Measurements from ENCODE around the gene METAP1D. TPM values are rescaled to one million over a fixed set of nuclear protein-coding genes. Genes with fewer than 3 reads are reported as not detected.

METAP1D gene
- total and polyA plus RNA-seq, 2 of the 4 experiments (the other 2 are of a cell fraction) = 3.4 to 5.5 TPM

- H3K4ac ChIP-seq (ENCODE audit: low read depth, low read length) = no peak overlapping the region
- no peak overlapping the region for H2AFZ ChIP-seq (replicated peaks; ENCODE audit: low read length, poor library complexity)
- no peak overlapping the region for H3K4me2 ChIP-seq (ENCODE audit: low read depth, low read length)
- H2AK9ac ChIP-seq (replicated peaks; ENCODE audit: low read depth, low read length, poor library complexity) = no peak overlapping the region
- no peak overlapping the region for H3K23ac ChIP-seq (ENCODE audit: low read depth, low read length)
- ChIA-PET POLR2A (ENCODE audit: unreplicated experiment) (interaction anchor here (0.6 kb wide), 1 partner anchor 15 kb away, joined by 3 read pairs; no protein-coding TSS in a partner anchor), CTCF (interaction anchor here (1.9 kb wide), 1 partner anchor 8 kb away, joined by 9 read pairs; no protein-coding TSS in a partner anchor)
- H2BK15ac ChIP-seq (ENCODE audit: low read depth, low read length) = no peak overlapping the region
- intact Hi-C loops (cut with micrococcal nuclease) = loop anchor here (5.0 kb wide), 1 partner anchor 43 kb away; no protein-coding TSS in a partner anchor
- no CpG with 5 or more reads among the region's 3 CpGs for WGBS, 2 experiments (ENCODE audit: extremely low coverage in 2 of 2, insufficient read length in 1 of 2)
- peaks cover 2% of the 10 kb centered on the region; the same call in 1 of the 2 replicates for H3K4me1 ChIP-seq (ENCODE audit: control insufficient read depth, insufficient read depth, low read length)
- H3K9me1 ChIP-seq (ENCODE audit: insufficient read depth, low read length) = no peaks in the 10 kb centered on the region
- no peak overlapping the region for H4K8ac ChIP-seq (ENCODE audit: low read depth in 2 of 2, low read length in 2 of 2)
- no peak overlapping the region for H2BK120ac ChIP-seq (ENCODE audit: low read depth, low read length)
- H4K20me1 ChIP-seq (ENCODE audit: insufficient read depth, low read length) = no peaks in the 10 kb centered on the region
- no peak overlapping the region for H2BK5ac ChIP-seq (ENCODE audit: low read depth, low read length, poor library complexity, severe bottlenecking)
- H3K27me3 ChIP-seq (ENCODE audit: control insufficient read depth, insufficient read depth, low read length) = no peaks in the 10 kb centered on the region
- H2AK5ac ChIP-seq (ENCODE audit: low read depth, low read length) = no peak overlapping the region
- H3K18ac ChIP-seq (ENCODE audit: low read depth, low read length) = no peak overlapping the region
- no peak overlapping the region for H3K27ac ChIP-seq (ENCODE audit: insufficient read depth, low read length)
- H4K5ac ChIP-seq (ENCODE audit: low read depth, low read length) = no peak overlapping the region
- no peaks in the 10 kb centered on the region for H3K9me3 ChIP-seq (ENCODE audit: control insufficient read depth, insufficient read depth, low read length)
- DNase-seq (no peak), ATAC-seq (ENCODE audit: low read depth) (no peak)
- TF ChIP-seq, protein P1, sequence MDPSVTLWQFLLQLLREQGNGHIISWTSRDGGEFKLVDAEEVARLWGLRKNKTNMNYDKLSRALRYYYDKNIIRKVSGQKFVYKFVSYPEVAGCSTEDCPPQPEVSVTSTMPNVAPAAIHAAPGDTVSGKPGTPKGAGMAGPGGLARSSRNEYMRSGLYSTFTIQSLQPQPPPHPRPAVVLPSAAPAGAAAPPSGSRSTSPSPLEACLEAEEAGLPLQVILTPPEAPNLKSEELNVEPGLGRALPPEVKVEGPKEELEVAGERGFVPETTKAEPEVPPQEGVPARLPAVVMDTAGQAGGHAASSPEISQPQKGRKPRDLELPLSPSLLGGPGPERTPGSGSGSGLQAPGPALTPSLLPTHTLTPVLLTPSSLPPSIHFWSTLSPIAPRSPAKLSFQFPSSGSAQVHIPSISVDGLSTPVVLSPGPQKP (IDR thresholded peaks at IDR 0.05; ENCODE audit: borderline replicate concordance, low read depth, low read length) = no peak
- TF ChIP-seq RFX5 (IDR thresholded peaks at IDR 0.05; ENCODE audit: low read depth, low read length) (no peak), CEBPB (IDR thresholded peaks at IDR 0.05; ENCODE audit: low read depth, low read length) (no peak), MAZ (IDR thresholded peaks at IDR 0.05; ENCODE audit: borderline replicate concordance, low read depth, low read length) (no peak), MAFK (IDR thresholded peaks at IDR 0.05; ENCODE audit: low read depth, low read length) (no peak), RCOR1 (IDR thresholded peaks at IDR 0.05; ENCODE audit: insufficient replicate concordance, low read length) (no peak), NFE2L2 (IDR thresholded peaks at IDR 0.05; ENCODE audit: low read depth, low read length) (no peak), USF2 (IDR thresholded peaks at IDR 0.05; ENCODE audit: low read depth, low read length) (no peak)
- TF ChIP-seq, protein P2, sequence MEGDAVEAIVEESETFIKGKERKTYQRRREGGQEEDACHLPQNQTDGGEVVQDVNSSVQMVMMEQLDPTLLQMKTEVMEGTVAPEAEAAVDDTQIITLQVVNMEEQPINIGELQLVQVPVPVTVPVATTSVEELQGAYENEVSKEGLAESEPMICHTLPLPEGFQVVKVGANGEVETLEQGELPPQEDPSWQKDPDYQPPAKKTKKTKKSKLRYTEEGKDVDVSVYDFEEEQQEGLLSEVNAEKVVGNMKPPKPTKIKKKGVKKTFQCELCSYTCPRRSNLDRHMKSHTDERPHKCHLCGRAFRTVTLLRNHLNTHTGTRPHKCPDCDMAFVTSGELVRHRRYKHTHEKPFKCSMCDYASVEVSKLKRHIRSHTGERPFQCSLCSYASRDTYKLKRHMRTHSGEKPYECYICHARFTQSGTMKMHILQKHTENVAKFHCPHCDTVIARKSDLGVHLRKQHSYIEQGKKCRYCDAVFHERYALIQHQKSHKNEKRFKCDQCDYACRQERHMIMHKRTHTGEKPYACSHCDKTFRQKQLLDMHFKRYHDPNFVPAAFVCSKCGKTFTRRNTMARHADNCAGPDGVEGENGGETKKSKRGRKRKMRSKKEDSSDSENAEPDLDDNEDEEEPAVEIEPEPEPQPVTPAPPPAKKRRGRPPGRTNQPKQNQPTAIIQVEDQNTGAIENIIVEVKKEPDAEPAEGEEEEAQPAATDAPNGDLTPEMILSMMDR (conservative IDR thresholded peaks at IDR 0.05; ENCODE audit: low read depth, low read length) = no peak
- dilution Hi-C loops (cut with HindIII; ENCODE audit: low sequenced_read_pairs, unreplicated experiment) = no loop called here
- in situ Hi-C loops (cut with MboI; ENCODE audit: low sequenced_read_pairs) = no loop called here
- H3K56ac ChIP-seq (ENCODE audit: extremely low read depth, insufficient read depth, low read length) = no peak overlapping the region
- no peaks in the 10 kb centered on the region for H3K79me1 ChIP-seq (ENCODE audit: low read depth in 1 of 2, low read length in 2 of 2)
- H4K91ac ChIP-seq (ENCODE audit: insufficient read depth, low read depth, low read length) = no peak overlapping the region
- BruUV-seq (replicated peaks) = no TSS peak
- no peak overlapping the region for H2BK20ac ChIP-seq (ENCODE audit: low read depth, low read length)
- H3K14ac ChIP-seq (replicated peaks; ENCODE audit: low read depth, low read length) = no peak overlapping the region
- H3K4me3 ChIP-seq (ENCODE audit: insufficient read depth, low read depth, low read length) = no peak overlapping the region
- H3K36me3 ChIP-seq (ENCODE audit: control insufficient read depth, insufficient read depth, low read length) = no peaks in the 10 kb centered on the region
- no peak overlapping the region for H3K9ac ChIP-seq (ENCODE audit: low read depth, low read length)
These were observed 39.4 kb downstream of the METAP1D start for GRCh38 chr2:172039011-172039704.
